Ovary (tissue), 3 donors: Measurements from ENCODE around the gene ZMYM4.

ENCODE experiments used
- EP300 ChIP-seq: sonication (generic); formaldehyde crosslinking; IDR thresholded peaks from one replicate; pipeline ENCODE4 v1.6.1; 2017; ENCODE audit warnings: antibody characterized with exemption
- POLR2A ChIP-seq: fragments of 450-650 bp; IDR thresholded peaks from one replicate; pipeline ENCODE4 v1.6.1; 2017; ENCODE audit warnings: antibody characterized with exemption, mild to moderate bottlenecking, moderate library complexity
- TF ChIP-seq, protein P1 (sequence below), 3 donors: fragments of 450-650 bp in 2 of 3; fragments of 200-600 bp in 1 of 3; IDR thresholded peaks; one replicate each; pipeline versions ENCODE4 v1.5.1 to v1.8.0; 2016 to 2022; ENCODE audit warnings: antibody characterized with exemption in 3 of 3, mild to moderate bottlenecking in 1 of 3
- donor health status: DM: no; HTN: no; CAD: no.

DNA sequence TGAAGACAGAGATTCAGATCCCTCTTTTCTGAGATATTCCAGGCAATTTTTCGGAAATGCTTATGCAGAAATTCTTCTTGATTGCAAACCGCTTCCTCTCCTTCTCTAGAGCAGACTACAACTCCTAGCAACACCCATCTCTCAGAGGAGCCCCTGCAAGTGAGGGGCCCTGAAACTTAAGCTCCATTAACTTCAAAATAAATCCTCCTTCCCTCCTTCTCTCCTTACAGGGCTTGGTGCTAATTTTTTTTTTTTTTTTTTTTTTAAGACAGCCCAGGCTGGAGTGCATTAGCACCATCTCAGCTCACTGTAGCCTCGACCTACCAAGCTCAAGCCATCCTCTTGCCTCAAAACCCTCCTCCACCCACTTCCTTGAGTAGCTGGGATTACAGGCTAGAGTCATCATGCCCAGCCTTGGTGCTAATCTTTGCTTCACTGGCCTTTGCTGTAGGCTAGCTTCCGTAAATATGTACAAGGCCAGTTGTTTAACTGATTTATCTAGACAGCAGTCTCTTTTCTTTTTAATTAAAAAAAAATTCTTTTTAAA is 45.4 kb upstream of the ZMYM4 start:
- TF ChIP-seq, protein P1, sequence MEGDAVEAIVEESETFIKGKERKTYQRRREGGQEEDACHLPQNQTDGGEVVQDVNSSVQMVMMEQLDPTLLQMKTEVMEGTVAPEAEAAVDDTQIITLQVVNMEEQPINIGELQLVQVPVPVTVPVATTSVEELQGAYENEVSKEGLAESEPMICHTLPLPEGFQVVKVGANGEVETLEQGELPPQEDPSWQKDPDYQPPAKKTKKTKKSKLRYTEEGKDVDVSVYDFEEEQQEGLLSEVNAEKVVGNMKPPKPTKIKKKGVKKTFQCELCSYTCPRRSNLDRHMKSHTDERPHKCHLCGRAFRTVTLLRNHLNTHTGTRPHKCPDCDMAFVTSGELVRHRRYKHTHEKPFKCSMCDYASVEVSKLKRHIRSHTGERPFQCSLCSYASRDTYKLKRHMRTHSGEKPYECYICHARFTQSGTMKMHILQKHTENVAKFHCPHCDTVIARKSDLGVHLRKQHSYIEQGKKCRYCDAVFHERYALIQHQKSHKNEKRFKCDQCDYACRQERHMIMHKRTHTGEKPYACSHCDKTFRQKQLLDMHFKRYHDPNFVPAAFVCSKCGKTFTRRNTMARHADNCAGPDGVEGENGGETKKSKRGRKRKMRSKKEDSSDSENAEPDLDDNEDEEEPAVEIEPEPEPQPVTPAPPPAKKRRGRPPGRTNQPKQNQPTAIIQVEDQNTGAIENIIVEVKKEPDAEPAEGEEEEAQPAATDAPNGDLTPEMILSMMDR (IDR thresholded peaks at IDR 0.05) = no peak
- no peak for TF ChIP-seq POLR2A
- TF ChIP-seq EP300 = no peak
